GM04503 (cell line): ENCODE measurements around the gene EVA1B.

ENCODE experiments used
- DNase-seq: peaks from one replicate; pipeline ENCODE4 v3.0.0-alpha.2; 2012; ENCODE audit warnings: low read depth

EVA1B gene, protein sequence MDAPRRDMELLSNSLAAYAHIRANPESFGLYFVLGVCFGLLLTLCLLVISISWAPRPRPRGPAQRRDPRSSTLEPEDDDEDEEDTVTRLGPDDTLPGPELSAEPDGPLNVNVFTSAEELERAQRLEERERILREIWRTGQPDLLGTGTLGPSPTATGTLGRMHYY

GRCh38 chr1:36323636-36324352 lies at the start of gene EVA1B:
Gene EVA1B (minus strand): TSS chr1:36323645. CDS start chr1:36323037, 608 bp downstream.
- no peak for DNase-seq

DNA sequence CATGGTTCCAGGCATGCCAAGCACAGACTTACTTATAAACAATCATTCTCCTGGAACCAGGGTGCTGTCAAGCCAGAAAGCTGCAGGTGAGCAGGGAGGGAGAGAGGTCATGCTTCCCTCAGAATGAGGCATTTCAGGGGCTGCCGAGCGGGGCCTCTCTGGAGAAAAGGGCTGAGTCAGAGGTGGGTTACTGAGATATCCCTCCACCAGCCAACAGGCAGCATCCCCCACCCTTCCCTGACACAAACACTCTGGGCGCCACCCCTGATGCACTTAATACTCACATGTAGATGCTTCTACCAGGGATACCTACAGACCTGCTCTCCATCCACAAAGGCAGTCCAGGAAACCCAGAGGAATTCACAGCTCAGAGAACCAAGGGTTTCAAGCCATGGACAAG lies 49.2 kb upstream of the EVA1B start:
- no peak for DNase-seq

GRCh38 chr1:36369061-36369861 lies 45.8 kb upstream of the EVA1B start:
- DNase-seq = no peak

DNA sequence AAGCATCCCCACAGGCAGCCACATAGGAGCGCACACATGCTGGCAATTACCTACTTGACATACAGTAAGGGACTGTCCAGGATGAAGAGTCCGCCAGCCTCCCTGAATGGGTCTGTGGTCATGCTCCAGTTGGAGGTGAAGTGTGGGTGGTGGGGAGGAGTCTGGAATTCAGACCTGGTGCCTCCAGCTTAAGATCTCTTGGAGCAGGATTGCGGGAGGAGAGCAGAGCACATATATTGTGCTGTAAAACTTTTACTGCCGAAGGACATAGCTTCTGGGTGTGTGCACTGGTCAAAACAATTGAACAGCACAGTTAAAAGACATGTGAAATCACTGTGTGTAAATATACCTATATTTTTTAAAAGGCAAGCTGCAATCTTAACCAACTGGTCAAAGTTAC lies 44.4 kb upstream of the EVA1B start:
- no peak for DNase-seq

DNA sequence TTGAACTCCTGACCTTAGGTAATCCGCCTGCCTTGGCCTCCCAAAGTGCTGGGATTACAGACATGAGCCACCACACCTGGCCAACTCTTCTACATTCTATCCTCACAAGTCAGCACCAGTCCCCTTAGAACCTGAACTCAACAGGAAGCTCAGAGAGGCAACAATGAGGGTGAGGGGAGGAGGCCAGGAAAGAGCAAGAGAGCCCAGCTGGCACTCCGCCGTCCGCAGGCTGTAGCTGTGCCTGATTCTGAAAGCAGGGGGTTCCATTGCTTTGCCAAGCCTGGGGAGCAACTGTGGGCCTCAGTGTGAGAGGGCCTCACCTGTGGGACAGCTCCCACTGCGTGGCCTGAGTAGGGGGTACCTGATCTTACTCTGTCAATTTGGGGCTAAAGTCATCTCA lies 43.6 kb upstream of the EVA1B start:
- DNase-seq = no peak

GRCh38 chr1:36366091-36366661 lies 42.7 kb upstream of the EVA1B start:
- DNase-seq = no peak

GRCh38 chr1:36365381-36365780 lies 41.9 kb upstream of the EVA1B start:
- peak; percentile 79 for DNase-seq

DNA sequence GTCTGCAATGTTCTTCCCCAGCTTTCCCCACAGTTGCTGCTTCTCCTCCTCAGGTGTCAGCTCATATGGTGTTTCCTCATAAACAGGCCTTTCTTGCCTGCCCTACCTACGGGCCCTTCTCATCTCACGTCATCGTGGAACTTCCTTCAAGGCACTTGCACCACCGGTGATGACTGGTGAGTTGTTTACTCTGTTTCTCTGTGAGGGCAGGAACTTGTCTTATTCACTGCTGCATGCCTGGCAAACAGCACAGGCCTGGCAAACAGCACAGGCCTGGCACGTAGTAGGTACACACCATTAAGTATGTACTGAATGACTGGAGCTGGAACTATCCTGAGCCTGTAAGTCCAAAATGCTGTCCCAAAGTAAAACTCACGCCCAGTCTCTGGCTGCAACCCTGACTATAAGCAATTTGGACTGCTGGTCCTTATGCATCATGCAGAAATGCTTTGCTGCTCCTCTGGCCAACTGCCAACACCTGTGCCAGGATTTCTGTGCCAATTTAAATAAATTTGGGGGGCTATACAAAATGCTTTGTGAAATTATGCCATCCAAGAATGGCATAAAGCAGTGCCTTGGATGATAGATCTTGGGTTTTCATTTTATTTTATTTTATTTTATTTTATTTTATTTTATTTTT lies 36.6 kb upstream of the EVA1B start:
- no peak for DNase-seq

DNA sequence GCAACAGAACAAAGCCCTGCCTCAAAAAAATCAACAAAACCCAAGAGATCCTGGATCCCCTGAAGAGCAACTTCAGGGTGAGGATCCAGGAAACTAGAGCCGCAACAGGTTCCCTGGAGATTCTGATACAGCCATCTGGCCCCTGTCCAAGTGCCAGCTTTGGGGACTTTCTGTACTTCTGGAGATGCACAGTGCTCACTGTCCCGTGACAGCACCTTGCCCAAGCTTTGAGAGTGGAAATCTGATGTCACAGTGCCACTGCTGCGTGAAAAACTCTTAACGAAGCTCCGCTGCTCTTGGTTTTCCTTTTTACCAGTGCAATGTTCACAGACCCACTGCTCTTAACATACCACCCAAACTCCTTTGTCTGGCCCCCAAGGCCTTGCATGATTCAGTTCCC lies 35.9 kb upstream of the EVA1B start:
- DNase-seq = no peak

DNA sequence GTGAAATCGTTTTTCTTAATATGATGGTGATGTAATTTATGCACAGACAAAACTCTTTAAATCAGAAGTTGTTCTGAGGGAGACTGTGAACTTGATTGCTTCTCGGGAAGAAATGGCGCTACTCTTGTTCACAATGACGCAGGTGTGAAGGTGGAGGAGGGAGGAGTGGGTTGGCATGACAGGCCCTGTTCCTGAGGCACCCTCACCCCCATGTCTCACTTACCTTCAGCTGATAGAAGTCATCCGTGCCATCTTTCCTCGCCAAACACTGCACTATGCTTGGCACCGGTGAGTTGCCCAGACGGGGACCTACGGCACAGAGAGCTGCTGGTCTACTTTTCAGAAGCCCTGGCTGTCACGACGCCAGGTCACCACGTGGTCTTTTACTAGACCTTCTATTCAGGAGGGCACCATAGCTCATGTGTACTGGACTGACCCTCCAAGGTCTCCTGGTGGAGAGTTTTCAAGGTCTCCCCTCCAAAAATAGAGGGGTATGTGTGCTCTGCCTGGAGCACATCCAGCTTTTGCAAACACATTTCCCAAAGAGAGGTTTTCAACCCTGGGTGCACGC lies 35.2 kb upstream of the EVA1B start:
- DNase-seq = no peak

DNA sequence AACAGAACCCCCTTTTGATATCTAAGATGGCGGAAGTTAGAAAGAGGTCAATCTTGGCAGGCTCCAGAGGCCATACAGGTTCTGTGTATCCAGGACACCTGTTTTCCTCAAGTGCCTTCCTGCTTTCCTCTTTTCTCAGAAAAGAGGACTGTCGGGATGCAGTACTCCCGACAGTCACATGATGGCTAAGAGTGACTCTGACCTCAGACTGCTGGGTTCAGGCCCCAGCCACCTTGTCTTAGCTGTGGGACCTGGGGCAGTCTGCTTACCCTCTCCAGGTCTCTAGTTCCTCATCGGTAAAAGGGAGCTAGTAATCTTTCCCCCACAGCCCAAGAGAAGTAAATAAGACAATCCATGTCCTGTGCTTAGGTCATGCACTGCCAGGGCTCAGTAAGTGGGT lies 32.4 kb upstream of the EVA1B start:
- DNase-seq = no peak

DNA sequence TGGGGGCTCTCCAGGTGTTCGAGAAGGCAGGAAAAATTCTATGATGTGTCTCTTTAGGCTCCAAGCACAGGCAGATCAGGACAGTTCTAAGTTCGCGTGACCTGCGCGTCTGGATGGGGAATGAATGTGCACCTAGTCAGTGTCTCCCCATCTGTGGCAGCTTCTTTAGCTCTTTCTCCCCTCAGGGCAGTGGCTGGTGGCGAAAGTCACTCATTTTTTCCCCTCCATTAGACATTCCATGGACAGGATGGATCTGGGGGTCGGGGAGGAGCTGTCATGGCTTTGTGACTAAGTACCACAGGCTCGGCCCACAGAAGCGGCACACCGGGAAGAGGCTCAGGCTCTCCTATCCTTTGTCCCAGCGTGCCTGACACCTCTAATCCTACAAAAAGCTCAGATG lies 31.0 kb upstream of the EVA1B start:
- DNase-seq = no peak

DNA sequence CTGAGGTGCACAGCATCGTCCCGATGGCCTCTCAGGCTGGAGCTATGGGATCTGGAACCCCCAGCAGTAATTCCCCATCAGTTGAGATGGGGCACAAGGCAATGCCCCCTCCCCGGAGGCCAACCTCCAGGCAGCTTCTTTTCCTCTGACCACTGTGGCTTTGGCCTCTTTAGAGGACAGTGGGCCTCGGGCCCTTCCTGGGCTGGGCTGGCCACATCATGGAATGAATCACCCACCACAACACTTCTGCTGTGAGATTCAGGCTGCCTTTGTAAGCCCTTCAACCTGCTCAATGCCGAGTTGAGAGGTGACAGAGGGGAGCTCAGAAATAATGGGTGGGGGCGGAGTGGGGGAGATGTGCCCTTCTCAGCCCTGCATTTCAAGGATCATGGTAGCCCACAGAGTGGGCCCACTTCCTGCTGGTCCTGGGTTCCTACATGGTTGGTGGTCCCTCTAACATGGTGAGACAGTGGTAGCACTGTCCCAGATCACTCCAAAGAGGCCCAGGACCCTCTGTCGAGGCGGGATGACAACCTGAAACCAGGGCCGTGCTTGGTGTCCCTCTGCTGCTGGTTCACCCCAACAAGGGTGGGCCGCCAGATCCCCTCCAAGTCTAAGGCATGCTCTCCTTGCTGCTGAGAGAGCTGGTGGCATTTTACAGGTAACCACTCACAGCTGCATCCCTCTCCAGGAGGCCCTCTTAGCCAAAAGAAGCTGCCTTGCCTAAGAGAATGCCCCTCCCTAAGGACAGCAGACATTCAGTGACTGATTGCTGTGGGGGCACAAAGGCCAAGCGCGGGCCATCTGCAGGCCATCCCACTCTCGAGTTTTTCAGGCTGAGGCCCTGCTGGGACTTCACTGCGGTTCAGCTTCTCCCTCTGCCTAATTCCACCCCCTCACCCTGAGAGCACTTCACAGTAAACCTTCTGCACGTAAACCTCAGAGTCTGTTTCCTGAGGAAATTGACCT lies 29.7 kb upstream of the EVA1B start:
- DNase-seq = no peak

- DNase-seq = no peak
Observed at GRCh38 chr1:36352125-36352909, 28.9 kb upstream of the EVA1B start.

GRCh38 chr1:36351227-36351977 lies 28.0 kb upstream of the EVA1B start:
- peak; percentile 77 for DNase-seq

- no peak for DNase-seq
Observed at GRCh38 chr1:36350659-36351226, 27.3 kb upstream of the EVA1B start.

GRCh38 chr1:36349839-36350238 lies 26.4 kb upstream of the EVA1B start:
- no peak for DNase-seq

GRCh38 chr1:36349241-36349671 lies 25.8 kb upstream of the EVA1B start:
- no peak for DNase-seq
